Sigmoid colon (tissue), 7 donors: ENCODE data around the gene SYT10. TPM values are rescaled to one million over a fixed set of nuclear protein-coding genes. Genes with fewer than 3 reads are reported as not detected.

ENCODE experiments used
- DNase-seq: peaks from one replicate; pipeline ENCODE4 v3.0.0-alpha.2; 2019
- H3K27ac ChIP-seq, 4 donors: fragments of 200-600 bp; sonication (generic); one replicate each; pipeline ENCODE4 v1.5.1; 2016 to 2019; ENCODE audit warnings: mild to moderate bottlenecking in 1 of 4
- H3K27me3 ChIP-seq, 3 donors: fragments of 200-600 bp; sonication (generic); one replicate each; pipeline ENCODE4 v1.5.1; 2019; ENCODE audit warnings: mild to moderate bottlenecking in 1 of 3
- H3K36me3 ChIP-seq, 4 donors: fragments of 200-600 bp; sonication (generic); one replicate each; pipeline ENCODE4 v1.5.1; 2016 to 2019
- H3K4me1 ChIP-seq, 4 donors: fragments of 200-600 bp; sonication (generic); one replicate each; pipeline ENCODE4 v1.5.1; 2017 to 2019
- H3K4me3 ChIP-seq, 4 donors: fragments of 200-600 bp; sonication (generic); one replicate each; pipeline ENCODE4 v1.5.1; 2017 to 2019; ENCODE audit warnings: mild to moderate bottlenecking in 2 of 4, moderate library complexity in 1 of 4
- H3K9me3 ChIP-seq, 4 donors: fragments of 200-600 bp in 3 of 4; sonication (generic) in 3 of 4; one replicate each; pipeline versions ENCODE4 v1.5.1 to v1.6.1; 2013 to 2019
- CTCF ChIP-seq, 4 experiments: fragments of 450-650 bp in 3 of 4; fragments of 200-600 bp in 1 of 4; IDR thresholded peaks; one replicate each; pipeline ENCODE4 v1.5.1; 2016 to 2019; ENCODE audit warnings: antibody characterized with exemption in 4 of 4, mild to moderate bottlenecking in 3 of 4, moderate library complexity in 2 of 4
- EP300 ChIP-seq, 4 donors: sonication (generic); formaldehyde crosslinking; IDR thresholded peaks; one replicate each; pipeline ENCODE4 v1.6.1; 2017; ENCODE audit warnings: antibody characterized with exemption in 4 of 4
- POLR2A ChIP-seq, 2 donors: fragments of 450-650 bp; IDR thresholded peaks; one replicate each; pipeline ENCODE4 v1.6.1; 2016; ENCODE audit warnings: antibody characterized with exemption in 2 of 2, mild to moderate bottlenecking in 2 of 2, moderate library complexity in 2 of 2
- POLR2AphosphoS5 ChIP-seq, 4 donors: sonication (generic); formaldehyde crosslinking; IDR thresholded peaks; one replicate each; pipeline ENCODE4 v1.6.1; 2017; ENCODE audit warnings: antibody characterized with exemption in 4 of 4
- WGBS, 2 donors: extraction: QIAGEN DNeasy Blood & Tissue Kit; methylation state at CpG; one replicate each; pipeline ENCODE4 v1.1.7; 2013; 5-methylcytosine and 5-hydroxymethylcytosine counted together
- intact Hi-C: fragments of 100-400 bp; cut with DNase I; formaldehyde crosslinking; loops from one replicate; pipeline ENCODE4 v1.15.1; 2023
- polyA plus RNA-seq, 3 donors: library from polyadenylated mRNA; stranded (reverse); fragments of 200-250 nt; gene quantifications; one replicate each; pipeline ENCODE4 v1.2.3, GENCODE V29; 2013
- total RNA-seq, 4 donors: library from RNA; depleted of rRNA; stranded (reverse); fragments of >200 nt; gene quantifications; one replicate each; pipeline ENCODE4 v1.1.0, GENCODE V29; 2016
- donor health status: healthy with polysubstance abuse.
- donor health status: Bipolar disorder and iron deficiency.
- donor health status: healthy.

Gene SYT10
- total and polyA plus RNA-seq, 7 donors: 0.13 to 6.9 (median 2.0) TPM; not detected in 2

- Histone ChIP-seq H3K9me3 (no peaks in the 10 kb centered on the region), H3K27ac (no peak overlapping the region), H3K27me3 (no peaks in the 10 kb centered on the region), H3K4me3 (no peak overlapping the region), H3K36me3 (no peaks in the 10 kb centered on the region), H3K4me1 (no peaks in the 10 kb centered on the region)
- WGBS, 2 donors: 12 to 51% methylated on average over 2 of the region's 2 CpGs
- intact Hi-C loops: no loop called here
- TF ChIP-seq POLR2A (IDR thresholded peaks at IDR 0.05) (no peak), CTCF (IDR thresholded peaks at IDR 0.05) (no peak), EP300 (IDR thresholded peaks at IDR 0.05) (no peak), POLR2AphosphoS5 (IDR thresholded peaks at IDR 0.05) (no peak)
- no peak for DNase-seq
Measured at GRCh38 chr12:33330940-33331339, 108.7 kb downstream of the SYT10 start.
